Measurements from ENCODE around the gene E4F1. TPM values are rescaled to one million over a fixed set of nuclear protein-coding genes. Genes with fewer than 3 reads are reported as not detected.

E4F1 gene
- total RNA-seq, 4 donors from 2014 or later: 24.5 to 38.4 (median 27.0) TPM

GRCh38 chr16:2206780-2207433 lies 16.5 kb upstream of the E4F1 start:
- no peaks in the 10 kb centered on the region for H3K27me3 ChIP-seq
- no peak overlapping the region for H3K4me3 ChIP-seq
- TF ChIP-seq CTCF (IDR thresholded peaks at IDR 0.05 in 4 of 5, conservative IDR thresholded peaks at IDR 0.05 in 1 of 5) (no peak), POLR2A (IDR thresholded peaks at IDR 0.05) (no peak)
- in situ Hi-C loops (cut with MboI; ENCODE audit: low sequenced_read_pairs in 4 of 4): no loop called here
- peak overlapping the region; percentile 96 to 100 (median 100) for H3K27ac ChIP-seq
- DNase-seq: no peak
- intact Hi-C loops (cut with DNase I; ENCODE audit: low total_unique reads): no loop called here
- no peak for ATAC-seq
- H3K4me1 ChIP-seq: peaks cover 35% of the 10 kb centered on the region in 2 donors
- no peaks in the 10 kb centered on the region for H3K9me3 ChIP-seq
- peaks cover 0 to 35% of the 10 kb centered on the region in 2 donors for H3K36me3 ChIP-seq

GRCh38 chr16:2207872-2208271 lies 15.5 kb upstream of the E4F1 start:
- H3K27ac ChIP-seq: no peak overlapping the region
- no peaks in the 10 kb centered on the region for H3K27me3 ChIP-seq
- peaks cover 44 to 45% of the 10 kb centered on the region in 2 donors for H3K4me1 ChIP-seq
- H3K9me3 ChIP-seq: no peaks in the 10 kb centered on the region
- H3K4me3 ChIP-seq: no peak overlapping the region
- H3K36me3 ChIP-seq: peaks cover 0 to 35% of the 10 kb centered on the region in 2 donors
- intact Hi-C loops (cut with DNase I; ENCODE audit: low total_unique reads) (no loop called here), in situ Hi-C loops (cut with MboI; ENCODE audit: low sequenced_read_pairs in 4 of 4) (no loop called here)
- no peak for DNase-seq
- ATAC-seq: no peak
- TF ChIP-seq POLR2A (IDR thresholded peaks at IDR 0.05): no peak
- no peak for TF ChIP-seq CTCF (IDR thresholded peaks at IDR 0.05 in 4 of 5, conservative IDR thresholded peaks at IDR 0.05 in 1 of 5)

- intact Hi-C loops (cut with DNase I; ENCODE audit: low total_unique reads): no loop called here
- H3K4me3 ChIP-seq: no peak overlapping the region
- TF ChIP-seq POLR2A (IDR thresholded peaks at IDR 0.05) (no peak), CTCF (IDR thresholded peaks at IDR 0.05 in 4 of 5, conservative IDR thresholded peaks at IDR 0.05 in 1 of 5) (no peak)
- DNase-seq (no peak), ATAC-seq (no peak)
- in situ Hi-C loops (cut with MboI; ENCODE audit: low sequenced_read_pairs in 4 of 4): no loop called here
- peaks cover 48% of the 10 kb centered on the region in 2 donors for H3K4me1 ChIP-seq
- H3K27ac ChIP-seq: no peak overlapping the region
- no peaks in the 10 kb centered on the region for H3K9me3 ChIP-seq
- no peaks in the 10 kb centered on the region for H3K27me3 ChIP-seq
- H3K36me3 ChIP-seq: peaks cover 0 to 35% of the 10 kb centered on the region in 2 donors
These were observed 15.1 kb upstream of the E4F1 start for GRCh38 chr16:2208308-2208707.

- Histone ChIP-seq H3K4me3 (no peak overlapping the region), H3K4me1 (peaks cover 53% of the 10 kb centered on the region in 2 donors), H3K27me3 (no peaks in the 10 kb centered on the region), H3K27ac (peak overlapping the region in 1 of 4 donors; percentile 91), H3K9me3 (no peaks in the 10 kb centered on the region), H3K36me3 (peaks cover 0 to 35% of the 10 kb centered on the region in 2 donors)
- in situ Hi-C loops (cut with MboI; ENCODE audit: low sequenced_read_pairs in 4 of 4) (no loop called here), intact Hi-C loops (cut with DNase I; ENCODE audit: low total_unique reads) (no loop called here)
- no peak for DNase-seq
- TF ChIP-seq CTCF (IDR thresholded peaks at IDR 0.05 in 4 of 5, conservative IDR thresholded peaks at IDR 0.05 in 1 of 5): no peak
- no peak for TF ChIP-seq POLR2A (IDR thresholded peaks at IDR 0.05)
- ATAC-seq: no peak
These were observed 14.6 kb upstream of the E4F1 start for GRCh38 chr16:2208772-2209171.

All from gastrocnemius medialis (tissue), 4 donors.